ENCODE results near the gene RPH3AL.

DNA sequence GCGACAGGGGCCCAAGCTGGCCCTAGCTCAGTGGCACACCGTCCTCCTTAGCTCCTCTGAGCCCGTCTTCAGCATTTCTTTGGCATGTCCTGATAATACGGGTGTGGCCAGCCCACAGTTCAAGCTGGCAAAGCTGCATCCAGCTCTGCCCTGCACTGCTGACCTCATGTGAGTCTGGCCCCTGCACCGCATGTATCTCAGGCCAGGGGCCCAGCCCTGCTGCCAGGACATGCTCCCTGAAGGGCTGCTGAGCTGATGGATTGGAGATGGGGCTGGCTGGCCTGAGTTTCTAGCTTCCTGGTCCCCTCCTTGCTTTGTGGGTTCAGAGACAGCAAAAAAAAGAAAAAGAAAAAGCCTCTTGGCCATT, 173.6 kb downstream of the RPH3AL start:
- TF ChIP-seq CTCF (IDR thresholded peaks at IDR 0.05 in 8 of 11, conservative IDR thresholded peaks at IDR 0.05 in 3 of 11) (no peak), POLR2A (IDR thresholded peaks at IDR 0.05) (no peak)
